22Rv1 (cell line): Measurements from ENCODE around the gene FAM120B.

Experiments
- H3K27ac ChIP-seq: fragments of 450-650 bp; 2 replicates; pipeline ENCODE4 v1.5.1; 2017
- CTCF ChIP-seq: fragments of 450-650 bp; IDR thresholded peaks from 2 replicates; pipeline ENCODE4 v1.5.1; 2017; ENCODE audit warnings: mild to moderate bottlenecking
- ZFX ChIP-seq: fragments of 450-650 bp; IDR thresholded peaks from 2 replicates; pipeline ENCODE4 v1.6.1; 2017; ENCODE audit warnings: antibody characterized with exemption, borderline replicate concordance

Gene FAM120B

GRCh38 chr6:170439366-170440361, 133.1 kb downstream of the FAM120B start:
- H3K27ac ChIP-seq = no peak overlapping the region

GRCh38 chr6:170440437-170440836, 133.9 kb downstream of the FAM120B start:
- no peak for TF ChIP-seq ZFX
- TF ChIP-seq CTCF = no peak
- no peak overlapping the region for H3K27ac ChIP-seq

More at GRCh38 chr6:170439366-170440361, 133.1 kb downstream of the FAM120B start:
- TF ChIP-seq ZFX = no peak
- TF ChIP-seq CTCF = no peak

- no peak overlapping the region for H3K27ac ChIP-seq
- TF ChIP-seq CTCF (no peak), ZFX (no peak)
Measured at GRCh38 chr6:170441316-170441715, 134.8 kb downstream of the FAM120B start.

GRCh38 chr6:170442596-170442995, 136.0 kb downstream of the FAM120B start:
- no peak overlapping the region for H3K27ac ChIP-seq
- TF ChIP-seq ZFX = no peak
- no peak for TF ChIP-seq CTCF

GRCh38 chr6:170443151-170443662, 136.6 kb downstream of the FAM120B start:
- TF ChIP-seq ZFX (no peak), CTCF (0 out of 2 replicates have a peak, but pooled peaks have one; percentile 4)
- H3K27ac ChIP-seq = no peak overlapping the region

- H3K27ac ChIP-seq = no peak overlapping the region
- TF ChIP-seq CTCF = no peak
- TF ChIP-seq ZFX = no peak
Measured at GRCh38 chr6:170444056-170444591, 137.6 kb downstream of the FAM120B start.
